ENCODE data around the gene CLN6.

The CLN6 gene

DNA sequence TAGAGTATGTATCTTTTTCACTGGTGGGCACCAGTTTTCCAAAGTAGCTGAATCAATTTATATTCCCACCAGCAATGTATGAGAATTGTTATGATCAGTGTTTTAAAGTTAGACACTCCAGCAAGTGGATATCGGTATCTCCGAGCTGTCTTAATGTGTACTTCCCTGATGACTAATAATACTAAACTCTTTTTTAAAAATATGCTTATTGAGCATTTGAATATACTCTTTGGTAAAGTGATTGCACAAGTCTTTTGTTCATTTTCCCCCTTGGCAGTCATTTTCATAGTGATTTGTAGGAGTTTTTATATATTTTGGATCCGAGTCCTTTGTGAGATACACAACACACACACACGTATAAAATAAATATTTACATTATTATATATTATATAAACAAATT lies 35.6 kb upstream of the CLN6 start:
- no peak overlapping the region for H3K4me3 ChIP-seq (ENCODE audit: low read depth, low read length)
- TF ChIP-seq, protein P1, sequence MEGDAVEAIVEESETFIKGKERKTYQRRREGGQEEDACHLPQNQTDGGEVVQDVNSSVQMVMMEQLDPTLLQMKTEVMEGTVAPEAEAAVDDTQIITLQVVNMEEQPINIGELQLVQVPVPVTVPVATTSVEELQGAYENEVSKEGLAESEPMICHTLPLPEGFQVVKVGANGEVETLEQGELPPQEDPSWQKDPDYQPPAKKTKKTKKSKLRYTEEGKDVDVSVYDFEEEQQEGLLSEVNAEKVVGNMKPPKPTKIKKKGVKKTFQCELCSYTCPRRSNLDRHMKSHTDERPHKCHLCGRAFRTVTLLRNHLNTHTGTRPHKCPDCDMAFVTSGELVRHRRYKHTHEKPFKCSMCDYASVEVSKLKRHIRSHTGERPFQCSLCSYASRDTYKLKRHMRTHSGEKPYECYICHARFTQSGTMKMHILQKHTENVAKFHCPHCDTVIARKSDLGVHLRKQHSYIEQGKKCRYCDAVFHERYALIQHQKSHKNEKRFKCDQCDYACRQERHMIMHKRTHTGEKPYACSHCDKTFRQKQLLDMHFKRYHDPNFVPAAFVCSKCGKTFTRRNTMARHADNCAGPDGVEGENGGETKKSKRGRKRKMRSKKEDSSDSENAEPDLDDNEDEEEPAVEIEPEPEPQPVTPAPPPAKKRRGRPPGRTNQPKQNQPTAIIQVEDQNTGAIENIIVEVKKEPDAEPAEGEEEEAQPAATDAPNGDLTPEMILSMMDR (IDR thresholded peaks at IDR 0.05; ENCODE audit: borderline replicate concordance, insufficient read depth, low read depth, low read length): no peak

DNA sequence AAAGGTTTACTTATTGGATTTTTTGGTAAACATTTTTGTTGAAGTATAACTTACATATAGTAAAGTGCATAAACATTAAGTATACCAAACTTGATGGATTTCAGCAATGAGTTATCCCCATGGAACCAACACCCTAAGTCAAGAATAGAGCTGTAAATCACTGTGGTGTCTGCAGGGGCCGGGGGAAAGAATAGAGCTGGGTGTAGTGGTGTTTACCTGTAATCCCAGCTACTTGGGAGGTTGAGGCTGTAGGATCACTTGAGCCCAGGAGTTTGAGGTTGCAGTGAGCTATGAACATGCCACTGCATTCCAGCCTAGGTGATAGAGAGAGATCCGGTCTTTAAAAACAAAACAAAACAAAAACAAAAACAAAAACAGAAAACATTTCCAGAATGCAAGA lies 34.8 kb upstream of the CLN6 start:
- TF ChIP-seq, protein P1 (IDR thresholded peaks at IDR 0.05; ENCODE audit: borderline replicate concordance, insufficient read depth, low read depth, low read length): no peak
- no peak overlapping the region for H3K4me3 ChIP-seq (ENCODE audit: low read depth, low read length)

- no peak overlapping the region for H3K4me3 ChIP-seq (ENCODE audit: low read depth, low read length)
- TF ChIP-seq, protein P1 (IDR thresholded peaks at IDR 0.05; ENCODE audit: borderline replicate concordance, insufficient read depth, low read depth, low read length): no peak
Observed at GRCh38 chr15:68262514-68263356, 33.2 kb upstream of the CLN6 start.

DNA sequence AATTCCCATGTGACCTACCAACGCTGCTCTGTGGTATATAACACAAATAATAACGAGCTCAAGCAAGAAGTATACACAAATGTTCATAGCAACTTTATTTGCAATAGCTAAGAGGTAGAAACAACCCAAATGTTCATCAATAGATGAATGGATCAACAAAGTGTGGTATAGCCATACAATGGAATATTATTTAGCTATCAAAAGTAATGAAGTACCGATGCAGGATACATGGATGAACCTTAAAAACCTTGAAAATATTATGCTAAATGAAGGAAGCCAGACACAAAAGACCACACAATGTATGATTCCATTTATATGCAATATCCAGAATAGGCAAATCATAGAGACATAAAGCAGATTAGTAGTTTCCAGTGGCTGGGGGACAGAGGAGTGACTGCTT lies 32.5 kb upstream of the CLN6 start:
- TF ChIP-seq, protein P1 (IDR thresholded peaks at IDR 0.05; ENCODE audit: borderline replicate concordance, insufficient read depth, low read depth, low read length): no peak
- no peak overlapping the region for H3K4me3 ChIP-seq (ENCODE audit: low read depth, low read length)

- TF ChIP-seq, protein P1 (IDR thresholded peaks at IDR 0.05; ENCODE audit: borderline replicate concordance, insufficient read depth, low read depth, low read length): no peak
- H3K4me3 ChIP-seq (ENCODE audit: low read depth, low read length): no peak overlapping the region
Observed at GRCh38 chr15:68261241-68261640, 31.7 kb upstream of the CLN6 start.

DNA sequence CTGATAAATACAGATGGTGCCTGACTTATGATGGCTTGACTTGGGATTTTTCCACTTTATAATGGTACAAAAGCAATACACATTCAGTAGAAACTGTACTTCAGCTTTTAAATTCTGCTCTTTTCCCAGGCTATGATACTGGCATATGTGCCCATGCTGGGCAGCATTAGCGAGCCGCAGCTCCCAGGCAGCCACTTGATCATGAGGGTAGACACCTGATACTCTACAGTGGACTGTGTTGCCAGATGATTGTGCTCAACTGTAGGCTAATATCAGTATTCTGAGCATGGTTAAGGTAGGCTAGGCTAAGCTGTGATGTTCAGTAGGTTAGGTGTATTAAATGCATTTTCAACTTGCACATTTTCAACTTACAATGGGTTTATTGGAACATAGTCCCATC lies 30.4 kb upstream of the CLN6 start:
- TF ChIP-seq, protein P1 (IDR thresholded peaks at IDR 0.05; ENCODE audit: borderline replicate concordance, insufficient read depth, low read depth, low read length): no peak
- no peak overlapping the region for H3K4me3 ChIP-seq (ENCODE audit: low read depth, low read length)

DNA sequence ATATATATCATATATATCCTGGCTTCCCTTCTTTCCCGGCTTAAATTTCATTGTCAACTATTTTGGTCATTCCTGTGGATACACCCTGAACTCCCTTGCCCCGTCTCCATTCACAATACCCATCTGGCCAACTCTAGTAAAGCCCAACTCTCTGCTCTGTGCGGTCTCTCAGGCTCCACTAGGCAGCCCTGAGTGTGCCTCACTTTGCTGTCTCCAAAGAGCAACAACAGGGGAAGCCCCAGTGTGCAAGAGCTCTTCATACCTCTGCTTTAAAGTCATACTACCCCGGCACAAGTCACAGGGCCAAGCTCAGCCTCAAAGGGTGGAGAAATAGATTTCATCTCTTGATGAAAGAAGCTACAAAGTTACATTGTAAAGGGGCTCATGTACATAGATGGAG lies 29.2 kb upstream of the CLN6 start:
- H3K4me3 ChIP-seq (ENCODE audit: low read depth, low read length): no peak overlapping the region
- TF ChIP-seq, protein P1 (IDR thresholded peaks at IDR 0.05; ENCODE audit: borderline replicate concordance, insufficient read depth, low read depth, low read length): no peak
